CD4-positive, alpha-beta T cell treated with Interleukin-15 for 4 hours (primary cell): Measurements from ENCODE around the gene CYB5R2.

Experiments
- DNase-seq: peaks from one replicate; pipeline ENCODE4 v3.0.0-alpha.2; 2020; ENCODE audit warnings: low spot score

The CYB5R2 gene

DNA sequence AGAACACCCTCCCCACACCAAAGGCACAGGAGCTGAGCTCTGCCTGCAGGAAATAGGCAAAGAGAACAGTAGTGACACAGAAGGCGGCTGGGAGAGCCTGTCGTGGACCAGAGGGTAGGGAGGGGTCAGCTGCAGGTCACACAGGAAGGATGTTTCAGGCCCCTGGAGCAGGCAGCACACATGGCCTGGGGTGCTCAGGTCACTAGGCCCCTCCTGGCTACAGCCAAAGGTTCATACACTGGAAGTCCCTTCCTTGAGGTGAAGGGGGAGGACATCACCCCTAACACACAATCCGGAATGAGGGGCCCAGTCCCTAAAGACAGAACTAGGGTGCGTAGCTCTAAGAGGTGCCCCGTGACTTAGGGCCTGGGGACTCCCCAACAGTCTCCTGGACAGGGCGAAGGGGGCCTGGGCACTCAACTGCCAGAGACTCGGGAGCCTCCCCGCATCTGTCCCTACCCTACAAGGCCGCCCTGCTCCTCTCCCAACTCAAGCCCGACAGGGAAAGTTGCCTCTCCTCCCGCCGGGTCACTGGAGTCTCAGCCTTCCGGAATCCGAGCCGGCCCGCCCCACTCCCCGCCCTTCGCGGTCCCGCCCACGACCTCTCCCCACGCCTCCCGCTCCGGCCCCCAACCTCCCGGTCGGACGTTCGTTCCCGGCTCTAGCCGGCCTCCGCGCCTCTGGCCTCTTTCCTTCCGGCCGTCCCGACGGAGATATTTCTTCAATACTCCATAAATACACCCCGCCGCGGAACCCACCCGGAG, at the start of gene CYB5R2:
TSS of gene CYB5R2 (minus strand) at position 541 of the 764 bp plus-strand sequence. CDS start 675 bp downstream, outside the sequence.
- no peak for DNase-seq

GRCh38 chr11:7714786-7715185, 41.5 kb upstream of the CYB5R2 start:
- no peak for DNase-seq

GRCh38 chr11:7706377-7706776, 33.1 kb upstream of the CYB5R2 start, which contains the start of gene OVCH2:
OVCH2 (minus strand) TSS chr11:7706477; CDS start chr11:7706394, 83 bp downstream.
- no peak for DNase-seq

DNA sequence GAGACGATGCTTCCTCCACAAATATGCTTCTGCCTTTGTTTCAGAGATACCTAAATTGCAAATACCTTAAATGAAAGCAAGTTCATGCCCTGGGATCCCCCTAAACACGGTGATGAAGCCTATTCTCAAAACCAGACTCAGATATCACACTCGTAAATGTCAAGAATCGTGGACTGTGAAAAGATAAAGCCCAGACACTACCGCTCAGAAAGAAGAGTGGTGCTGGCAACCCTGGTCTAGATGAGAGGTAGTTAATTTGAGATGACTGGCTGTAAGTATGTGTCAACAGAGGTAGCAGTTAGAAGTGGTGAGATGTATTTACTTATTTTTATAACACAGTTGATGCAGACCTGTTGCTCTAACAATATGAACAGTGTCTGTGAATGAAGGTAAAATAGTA, 30.4 kb upstream of the CYB5R2 start:
- DNase-seq: no peak

DNA sequence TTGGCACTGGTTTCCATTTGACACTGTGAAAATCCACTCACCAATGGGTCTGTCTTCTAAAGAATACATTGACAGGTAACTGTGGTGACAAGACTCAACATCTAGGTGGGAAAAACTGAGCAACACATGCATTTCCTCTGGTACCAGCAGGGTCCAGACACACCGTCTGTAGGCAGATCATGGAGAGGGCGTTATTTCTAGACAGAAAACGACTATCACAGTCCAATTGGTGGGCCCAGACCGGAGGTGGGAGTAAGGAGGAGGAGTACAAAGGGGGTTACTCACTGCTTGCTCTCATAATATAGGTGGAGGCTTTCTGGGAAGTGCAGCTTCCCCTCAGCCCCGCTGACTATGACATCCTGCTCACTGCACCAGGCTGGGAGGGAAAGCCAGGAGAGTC, 23.1 kb upstream of the CYB5R2 start:
- no peak for DNase-seq

DNA sequence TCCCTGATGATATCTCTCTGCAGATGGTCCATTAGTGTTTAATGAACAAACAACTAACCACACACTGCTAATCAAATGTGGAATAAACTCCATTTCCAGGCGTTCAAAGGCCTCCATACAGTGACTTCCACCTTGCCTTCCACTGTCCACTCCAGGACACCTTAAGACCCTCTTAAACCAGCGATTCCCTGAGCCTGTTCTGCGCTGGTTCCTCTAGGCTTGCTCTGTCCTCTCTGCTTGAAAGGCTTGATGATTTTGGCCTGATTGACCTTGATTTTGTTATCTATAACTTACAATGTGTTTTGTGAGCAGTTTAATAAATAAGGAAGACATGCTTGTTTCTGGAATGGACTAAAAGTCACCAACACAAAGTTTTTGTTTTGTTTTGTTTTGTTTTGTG, 20.9 kb upstream of the CYB5R2 start:
- DNase-seq: no peak

- DNase-seq: no peak
Observed at GRCh38 chr11:7692426-7692825, 19.1 kb upstream of the CYB5R2 start.

- DNase-seq: no peak
Observed at GRCh38 chr11:7691759-7692350, 18.6 kb upstream of the CYB5R2 start.

GRCh38 chr11:7690648-7691047, 17.3 kb upstream of the CYB5R2 start:
- no peak for DNase-seq

- DNase-seq: no peak
Observed at GRCh38 chr11:7689239-7689638, 15.9 kb upstream of the CYB5R2 start.

DNA sequence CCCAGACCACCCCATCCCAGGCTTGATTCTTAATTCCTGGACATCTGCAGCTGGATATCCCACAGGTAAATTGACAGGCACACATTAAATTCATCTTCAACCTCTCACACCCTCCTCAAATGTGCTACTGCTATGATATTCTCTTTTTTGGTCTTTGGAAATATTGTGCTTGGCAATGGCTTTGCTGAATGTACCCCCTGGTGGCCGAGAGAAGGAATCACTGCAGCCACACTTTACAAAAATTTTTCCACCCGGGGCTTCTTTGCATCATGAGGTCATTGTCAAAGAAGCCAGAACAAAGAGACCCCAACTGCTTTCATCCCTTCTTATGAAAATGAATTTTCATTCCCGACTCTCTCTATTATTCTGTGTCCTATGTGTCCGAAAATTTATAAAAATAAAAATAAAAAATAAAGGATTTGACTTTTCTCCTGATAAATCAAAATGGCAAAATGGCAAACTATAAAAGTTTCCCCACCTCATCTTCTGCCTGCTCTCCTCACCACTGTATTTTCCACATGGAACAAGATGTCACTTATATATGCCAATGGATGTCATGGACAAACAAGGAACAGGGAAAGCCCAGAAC, 15.0 kb upstream of the CYB5R2 start:
- DNase-seq: no peak

DNA sequence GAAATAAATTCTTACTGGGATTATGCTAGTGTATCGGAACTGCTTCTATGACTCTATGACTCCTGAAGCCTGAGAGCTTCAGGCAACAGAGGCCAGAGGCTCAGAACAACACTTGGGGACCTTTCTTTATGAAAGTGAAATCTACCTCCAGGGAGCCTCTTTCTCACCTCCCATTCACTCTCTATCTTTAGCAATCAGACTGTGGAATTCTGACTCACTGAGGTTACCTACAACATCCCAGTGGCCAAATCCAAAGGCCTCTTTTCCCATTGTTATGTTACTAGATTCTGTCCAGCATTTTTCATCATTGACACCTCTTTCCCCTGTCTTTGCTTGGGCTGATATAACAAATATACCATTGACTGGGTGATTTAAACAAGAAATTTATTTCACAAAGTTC, 14.1 kb upstream of the CYB5R2 start:
- no peak for DNase-seq

DNA sequence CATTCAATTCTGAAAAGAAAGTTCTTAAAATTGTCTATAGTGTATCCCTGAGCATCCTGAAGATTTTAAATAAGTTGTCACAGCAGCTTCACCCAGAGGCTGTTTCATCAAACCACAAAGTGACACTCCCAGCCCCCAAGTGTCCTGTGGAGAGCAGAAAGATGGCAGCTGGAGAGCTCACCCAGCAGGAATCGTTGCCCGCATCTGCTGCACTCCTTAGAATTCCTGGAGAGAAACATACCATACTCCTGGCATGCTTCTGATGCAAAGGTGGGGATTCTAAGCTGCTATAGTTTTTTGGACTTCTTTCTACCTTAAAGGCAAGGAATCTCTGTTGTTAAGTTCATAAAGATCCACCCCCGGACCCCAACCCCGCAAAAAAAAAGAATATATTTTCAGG, 13.5 kb upstream of the CYB5R2 start:
- no peak for DNase-seq

GRCh38 chr11:7683571-7683970, 10.3 kb upstream of the CYB5R2 start:
- DNase-seq: no peak

- DNase-seq: no peak
Observed at GRCh38 chr11:7677796-7678201, 4.5 kb upstream of the CYB5R2 start.

DNA sequence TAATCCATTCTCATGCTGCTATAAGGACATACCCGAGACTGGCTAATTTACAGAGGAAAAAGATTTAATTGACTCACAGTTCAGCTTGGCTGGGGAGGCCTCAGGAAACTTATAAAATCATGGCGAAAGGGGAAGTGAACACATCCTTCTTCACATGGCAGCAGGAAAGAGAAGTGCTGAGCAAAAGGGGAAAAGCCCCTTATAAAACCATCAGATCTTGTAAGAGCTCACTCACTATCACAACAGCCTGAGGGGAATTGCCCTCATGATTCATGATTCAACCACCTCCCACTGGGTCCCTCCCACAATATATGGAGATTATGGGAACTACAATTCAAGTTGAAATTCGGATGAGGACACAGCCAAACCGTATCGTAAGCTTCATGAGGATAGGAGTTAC, 3.8 kb upstream of the CYB5R2 start:
- DNase-seq: no peak

DNA sequence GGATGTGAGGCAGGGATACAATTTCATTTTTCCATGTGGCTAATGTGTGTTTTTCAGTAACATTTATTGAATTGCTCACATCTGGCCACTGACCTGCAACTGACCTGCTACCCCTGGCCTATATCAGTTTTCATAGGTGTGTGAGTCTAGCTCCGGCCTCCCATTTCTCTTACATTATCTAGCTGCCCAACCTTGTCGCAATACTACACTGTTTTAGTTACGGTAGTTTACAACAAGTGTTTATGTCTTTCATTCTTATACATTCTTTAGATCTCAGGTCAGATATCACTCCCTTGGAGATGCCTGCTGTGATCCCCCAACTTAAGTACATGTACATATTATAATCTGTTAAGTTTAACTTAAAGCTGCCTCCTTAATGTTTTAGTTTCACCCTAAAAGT, 2.3 kb upstream of the CYB5R2 start:
- DNase-seq: no peak

DNA sequence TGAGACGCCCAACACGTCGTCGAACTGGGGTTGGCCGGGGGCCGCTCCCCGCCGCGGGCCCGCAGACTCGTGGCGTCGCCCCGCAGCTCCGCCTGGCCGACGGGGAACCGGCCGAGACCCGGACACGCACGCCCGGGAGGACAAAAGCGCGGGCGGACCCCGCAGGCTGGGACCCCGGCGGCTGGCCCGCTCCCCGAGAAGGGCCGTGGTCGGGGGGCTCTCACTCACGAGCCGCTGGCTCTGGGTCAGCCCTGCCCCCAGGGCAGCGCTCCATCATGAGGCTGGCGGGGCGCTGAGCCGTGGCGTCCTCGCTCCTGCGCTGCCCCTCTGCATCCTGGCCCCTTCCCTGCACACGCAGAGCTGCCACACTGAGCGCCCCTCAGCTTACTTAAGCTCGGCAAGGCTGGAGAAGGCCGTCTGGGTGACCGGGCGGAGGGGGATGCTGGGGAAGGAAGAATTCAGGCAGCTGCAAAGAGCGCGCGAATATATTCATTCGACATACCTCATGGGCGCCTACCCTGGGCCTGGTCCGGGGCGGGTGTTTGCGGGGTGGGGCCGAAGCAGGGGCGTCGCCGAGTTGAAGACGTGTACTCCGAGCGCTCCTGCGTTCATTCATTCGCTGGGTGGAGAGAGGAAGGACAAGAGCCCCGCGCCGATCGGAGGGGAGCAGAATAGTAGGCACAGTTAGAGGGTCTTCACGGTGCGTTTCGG, 579 bp upstream of the CYB5R2 start:
- no peak for DNase-seq

- DNase-seq: no peak
Observed at GRCh38 chr11:7672276-7672959, 882 bp downstream of the CYB5R2 start.

DNA sequence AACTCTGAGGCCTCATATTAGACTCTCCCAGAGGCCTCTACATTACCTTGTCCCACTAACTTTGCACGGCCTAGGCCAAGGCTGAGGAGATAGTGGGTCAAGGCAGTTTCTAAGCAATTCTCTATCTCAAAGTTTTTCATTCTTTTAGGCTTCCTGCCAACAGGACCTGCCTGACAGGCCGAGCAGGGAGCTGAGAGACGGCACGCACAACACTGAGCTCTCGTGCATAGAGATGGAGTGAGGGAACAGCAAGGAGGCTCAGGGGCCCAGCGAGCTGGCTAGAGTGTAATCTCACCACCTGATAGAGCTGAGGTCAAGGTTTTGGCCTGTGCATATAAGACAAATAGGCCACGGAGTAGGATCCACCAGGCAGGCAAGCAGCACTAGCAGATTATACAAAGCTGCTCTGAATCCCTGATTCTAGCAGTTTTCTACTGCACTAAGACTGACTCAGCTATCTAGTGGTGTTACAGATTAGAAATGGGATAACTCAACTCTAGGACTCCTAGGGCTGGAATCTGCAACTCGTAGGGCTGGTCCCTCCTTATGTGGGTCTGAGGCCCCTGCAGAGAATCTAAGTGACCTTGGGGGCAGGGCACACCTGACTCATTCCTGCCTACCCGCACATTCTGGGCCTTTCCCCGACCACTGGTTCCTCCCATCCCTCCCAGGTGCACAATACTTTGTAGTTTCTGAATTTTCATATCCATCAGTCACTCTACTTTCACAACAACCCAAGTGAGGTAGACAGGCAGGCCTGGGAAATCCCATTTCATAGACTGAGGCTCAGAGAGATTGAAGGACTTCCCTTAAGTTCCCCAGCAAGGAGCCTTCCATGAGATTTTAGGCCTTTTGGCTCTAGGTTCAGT, 1.7 kb downstream of the CYB5R2 start:
- no peak for DNase-seq

DNA sequence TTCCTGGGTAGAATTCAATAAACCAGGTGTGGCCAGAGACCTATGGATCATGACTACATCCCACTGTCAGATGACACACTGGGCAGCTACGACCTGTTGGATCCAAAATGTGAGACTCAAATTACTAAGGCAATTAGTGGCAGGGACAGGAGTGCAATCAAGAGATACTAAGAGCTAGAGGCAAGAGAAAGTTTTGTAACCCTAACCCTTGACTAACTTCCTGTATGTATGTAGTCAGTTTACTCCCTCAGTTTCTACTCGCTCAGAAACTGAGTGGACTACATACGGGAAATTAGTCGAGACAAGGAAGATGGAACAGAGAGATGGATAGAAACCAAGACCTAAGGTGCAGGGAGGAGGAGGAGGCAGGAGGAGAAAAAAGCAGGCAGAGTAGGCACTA, 2.7 kb downstream of the CYB5R2 start:
- DNase-seq: no peak
